ENCODE measurements around the gene SRC.

The SRC gene

GRCh38 chr20:37408302-37409193 lies 62.6 kb downstream of the SRC start:
- Histone ChIP-seq H2AFZ (ENCODE audit: low read length) (no peak overlapping the region), H3F3A (ENCODE audit: insufficient read depth, low read length) (no peaks in the 10 kb centered on the region), H3K4me1 (ENCODE audit: insufficient read depth, low read length, severe bottlenecking) (peaks cover 12% of the 10 kb centered on the region), H3K4me2 (ENCODE audit: low read length) (no peak overlapping the region), H3K36me3 (ENCODE audit: insufficient read depth, low read length) (no peaks in the 10 kb centered on the region), H3K9me3 (ENCODE audit: low read length) (no peaks in the 10 kb centered on the region), H3K27ac (ENCODE audit: low read depth, low read length, poor library complexity, severe bottlenecking) (no peak overlapping the region), H3K4me3 (ENCODE audit: low read depth, low read length, poor library complexity, severe bottlenecking) (no peak overlapping the region), H3K79me2 (ENCODE audit: insufficient read depth, low read length) (no peaks in the 10 kb centered on the region), H3K27me3 (ENCODE audit: insufficient read depth, low read length) (0 out of 2 replicates have a peak, but pooled peaks cover 3% of the 10 kb centered on the region), H3K9ac (ENCODE audit: low read length) (no peak overlapping the region), H3K9me2 (ENCODE audit: low read depth, low read length) (no peaks in the 10 kb centered on the region), H4K20me1 (ENCODE audit: insufficient read depth, low read length) (no peaks in the 10 kb centered on the region)
- TF ChIP-seq, protein P1, sequence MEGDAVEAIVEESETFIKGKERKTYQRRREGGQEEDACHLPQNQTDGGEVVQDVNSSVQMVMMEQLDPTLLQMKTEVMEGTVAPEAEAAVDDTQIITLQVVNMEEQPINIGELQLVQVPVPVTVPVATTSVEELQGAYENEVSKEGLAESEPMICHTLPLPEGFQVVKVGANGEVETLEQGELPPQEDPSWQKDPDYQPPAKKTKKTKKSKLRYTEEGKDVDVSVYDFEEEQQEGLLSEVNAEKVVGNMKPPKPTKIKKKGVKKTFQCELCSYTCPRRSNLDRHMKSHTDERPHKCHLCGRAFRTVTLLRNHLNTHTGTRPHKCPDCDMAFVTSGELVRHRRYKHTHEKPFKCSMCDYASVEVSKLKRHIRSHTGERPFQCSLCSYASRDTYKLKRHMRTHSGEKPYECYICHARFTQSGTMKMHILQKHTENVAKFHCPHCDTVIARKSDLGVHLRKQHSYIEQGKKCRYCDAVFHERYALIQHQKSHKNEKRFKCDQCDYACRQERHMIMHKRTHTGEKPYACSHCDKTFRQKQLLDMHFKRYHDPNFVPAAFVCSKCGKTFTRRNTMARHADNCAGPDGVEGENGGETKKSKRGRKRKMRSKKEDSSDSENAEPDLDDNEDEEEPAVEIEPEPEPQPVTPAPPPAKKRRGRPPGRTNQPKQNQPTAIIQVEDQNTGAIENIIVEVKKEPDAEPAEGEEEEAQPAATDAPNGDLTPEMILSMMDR (IDR thresholded peaks at IDR 0.05; ENCODE audit: low read length), result no peak
- no peak for TF ChIP-seq EZH2 (IDR thresholded peaks at IDR 0.05; ENCODE audit: borderline replicate concordance, low read length)

- Histone ChIP-seq H3K27me3 (ENCODE audit: insufficient read depth, low read length) (no peaks in the 10 kb centered on the region), H3K9me3 (ENCODE audit: low read length) (no peaks in the 10 kb centered on the region), H2AFZ (ENCODE audit: low read length) (no peak overlapping the region), H3K4me3 (ENCODE audit: low read depth, low read length, poor library complexity, severe bottlenecking) (no peak overlapping the region), H3F3A (ENCODE audit: insufficient read depth, low read length) (no peaks in the 10 kb centered on the region), H4K20me1 (ENCODE audit: insufficient read depth, low read length) (no peaks in the 10 kb centered on the region), H3K36me3 (ENCODE audit: insufficient read depth, low read length) (no peaks in the 10 kb centered on the region), H3K4me1 (ENCODE audit: insufficient read depth, low read length, severe bottlenecking) (peaks cover 5% of the 10 kb centered on the region), H3K4me2 (ENCODE audit: low read length) (no peak overlapping the region; the same call in 1 of the 2 replicates), H3K27ac (ENCODE audit: low read depth, low read length, poor library complexity, severe bottlenecking) (no peak overlapping the region), H3K9ac (ENCODE audit: low read length) (no peak overlapping the region), H3K9me2 (ENCODE audit: low read depth, low read length) (no peaks in the 10 kb centered on the region), H3K79me2 (ENCODE audit: insufficient read depth, low read length) (no peaks in the 10 kb centered on the region)
- no peak for TF ChIP-seq EZH2 (IDR thresholded peaks at IDR 0.05; ENCODE audit: borderline replicate concordance, low read length)
- TF ChIP-seq, protein P1 (IDR thresholded peaks at IDR 0.05; ENCODE audit: low read length), result no peak
Measured at GRCh38 chr20:37411408-37412219, 65.7 kb downstream of the SRC start.

DNA sequence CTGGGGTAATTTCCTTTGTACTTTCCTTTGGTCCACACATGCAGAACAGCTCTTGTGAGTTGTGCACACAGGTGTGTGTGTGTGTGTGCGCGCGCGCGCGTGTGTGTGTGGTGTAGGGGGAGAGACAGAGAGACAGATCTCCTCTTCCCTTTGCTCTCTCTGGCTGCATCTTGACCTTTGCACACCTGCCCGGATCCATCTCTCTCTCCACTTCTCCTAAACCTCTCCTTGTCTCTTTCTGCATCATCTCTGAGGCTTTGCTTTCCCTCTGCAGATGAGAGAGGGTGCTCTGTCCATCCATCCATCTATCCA lies 67.0 kb downstream of the SRC start:
- H4K20me1 ChIP-seq (ENCODE audit: insufficient read depth, low read length), result no peaks in the 10 kb centered on the region
- H3F3A ChIP-seq (ENCODE audit: insufficient read depth, low read length), result no peaks in the 10 kb centered on the region
- no peaks in the 10 kb centered on the region for H3K9me3 ChIP-seq (ENCODE audit: low read length)
- H3K79me2 ChIP-seq (ENCODE audit: insufficient read depth, low read length), result no peaks in the 10 kb centered on the region
- no peak overlapping the region for H3K9ac ChIP-seq (ENCODE audit: low read length)
- no peak overlapping the region for H2AFZ ChIP-seq (ENCODE audit: low read length)
- no peak for TF ChIP-seq EZH2 (IDR thresholded peaks at IDR 0.05; ENCODE audit: borderline replicate concordance, low read length)
- TF ChIP-seq, protein P1 (IDR thresholded peaks at IDR 0.05; ENCODE audit: low read length), result no peak
- no peaks in the 10 kb centered on the region for H3K27me3 ChIP-seq (ENCODE audit: insufficient read depth, low read length)
- no peaks in the 10 kb centered on the region for H3K36me3 ChIP-seq (ENCODE audit: insufficient read depth, low read length)
- no peak overlapping the region for H3K27ac ChIP-seq (ENCODE audit: low read depth, low read length, poor library complexity, severe bottlenecking)
- H3K4me2 ChIP-seq (ENCODE audit: low read length), result no peak overlapping the region
- no peak overlapping the region for H3K4me3 ChIP-seq (ENCODE audit: low read depth, low read length, poor library complexity, severe bottlenecking)
- H3K9me2 ChIP-seq (ENCODE audit: low read depth, low read length), result no peaks in the 10 kb centered on the region
- H3K4me1 ChIP-seq (ENCODE audit: insufficient read depth, low read length, severe bottlenecking), result no peaks in the 10 kb centered on the region

All from OCI-LY1 (cell line).